NCI-H82 treated with DMSO at 0.1 percent for 48 hours (cell line): ENCODE measurements around the gene OR4M1.
"Not testable (repeated sequence)": the region's sequence is repeated elsewhere in the genome, so short reads cannot be mapped to it uniquely, and the experiment has no call there.

Experiments used
- DNase-seq: peaks from one replicate; lab custom pipeline; 2025; ENCODE audit not compliant: unreplicated experiment; lab: John Stamatoyannopoulos, UW

The OR4M1 gene

GRCh38 chr14:19821016-19821415 is 47.7 kb downstream of the OR4M1 start:
- not testable (repeated sequence) for DNase-seq

DNA sequence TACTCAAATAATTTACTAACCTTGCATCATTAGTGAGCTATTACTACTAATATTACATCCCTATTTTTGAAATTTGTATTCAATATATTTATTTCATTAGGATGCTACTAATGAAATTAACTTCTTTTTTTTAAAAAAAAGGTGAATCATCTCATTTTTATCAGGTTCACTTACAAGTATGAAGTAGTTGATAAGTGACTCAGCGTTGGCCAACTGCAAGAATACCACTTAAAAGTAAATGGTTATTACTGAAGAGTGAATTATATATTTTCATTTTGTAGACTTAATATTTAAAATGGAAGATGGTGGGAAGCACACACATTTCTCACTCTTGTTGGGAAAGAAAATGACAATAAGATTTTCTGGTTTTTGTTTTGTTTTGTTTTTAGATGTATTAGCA is 49.9 kb downstream of the OR4M1 start:
- DNase-seq, result no peak

DNA sequence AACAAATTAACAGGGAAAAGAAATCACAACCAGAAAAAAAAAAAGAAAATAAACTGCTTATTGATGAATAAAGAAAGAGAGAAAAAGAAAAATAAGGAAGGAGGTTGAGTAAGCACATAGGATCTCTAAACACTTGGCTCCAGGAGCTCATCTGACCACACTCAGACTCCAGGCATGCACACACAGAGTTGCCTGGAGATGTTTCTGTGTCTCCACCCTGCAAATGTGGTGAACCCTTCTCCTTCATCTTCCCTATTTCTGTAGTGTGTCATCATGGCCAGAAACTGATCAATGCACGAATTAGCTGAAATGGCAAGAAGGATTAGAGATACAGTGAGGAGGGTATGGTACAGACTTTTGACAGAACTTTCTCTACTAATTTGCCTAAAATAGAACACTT is 50.5 kb downstream of the OR4M1 start:
- no peak for DNase-seq

DNA sequence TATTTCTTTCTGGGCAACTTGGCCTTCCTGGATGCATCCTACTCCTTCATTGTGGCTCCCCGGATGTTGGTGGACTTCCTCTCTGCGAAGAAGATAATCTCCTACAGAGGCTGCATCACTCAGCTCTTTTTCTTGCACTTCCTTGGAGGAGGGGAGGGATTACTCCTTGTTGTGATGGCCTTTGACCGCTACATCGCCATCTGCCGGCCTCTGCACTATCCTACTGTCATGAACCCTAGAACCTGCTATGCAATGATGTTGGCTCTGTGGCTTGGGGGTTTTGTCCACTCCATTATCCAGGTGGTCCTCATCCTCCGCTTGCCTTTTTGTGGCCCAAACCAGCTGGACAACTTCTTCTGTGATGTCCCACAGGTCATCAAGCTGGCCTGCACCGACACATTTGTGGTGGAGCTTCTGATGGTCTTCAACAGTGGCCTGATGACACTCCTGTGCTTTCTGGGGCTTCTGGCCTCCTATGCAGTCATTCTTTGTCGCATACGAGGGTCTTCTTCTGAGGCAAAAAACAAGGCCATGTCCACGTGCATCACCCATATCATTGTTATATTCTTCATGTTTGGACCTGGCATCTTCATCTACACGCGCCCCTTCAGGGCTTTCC is 54.4 kb downstream of the OR4M1 start:
- not testable (repeated sequence) for DNase-seq

DNA sequence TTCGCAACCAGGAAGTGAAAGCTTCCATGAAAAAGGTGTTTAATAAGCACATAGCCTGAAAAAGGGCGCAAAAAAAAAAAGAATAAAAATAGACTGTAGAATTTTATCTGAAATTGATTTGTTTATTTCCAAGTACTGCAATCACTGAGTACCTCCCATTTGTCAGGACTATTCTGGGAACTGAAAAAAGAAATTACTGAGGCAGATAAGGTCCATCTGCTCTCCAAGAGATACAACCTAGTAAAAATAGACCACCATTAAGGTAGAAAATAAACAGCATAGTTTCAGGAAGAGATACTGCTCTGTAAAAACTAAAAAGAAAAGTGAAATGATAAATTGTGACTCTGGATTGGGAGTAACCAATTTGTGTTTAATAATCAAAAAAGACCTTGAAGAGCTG is 55.0 kb downstream of the OR4M1 start:
- no peak for DNase-seq
